HG02763 (cell line): ENCODE data around the gene TAB3.

Experiments used
- ATAC-seq: cut with Tn5 transposase; IDR thresholded peaks from one replicate; pipeline ENCODE4 v1.9.1; 2021; ENCODE audit warnings: mild to moderate bottlenecking, moderate library complexity; ENCODE audit not compliant: unreplicated experiment

The TAB3 gene

DNA sequence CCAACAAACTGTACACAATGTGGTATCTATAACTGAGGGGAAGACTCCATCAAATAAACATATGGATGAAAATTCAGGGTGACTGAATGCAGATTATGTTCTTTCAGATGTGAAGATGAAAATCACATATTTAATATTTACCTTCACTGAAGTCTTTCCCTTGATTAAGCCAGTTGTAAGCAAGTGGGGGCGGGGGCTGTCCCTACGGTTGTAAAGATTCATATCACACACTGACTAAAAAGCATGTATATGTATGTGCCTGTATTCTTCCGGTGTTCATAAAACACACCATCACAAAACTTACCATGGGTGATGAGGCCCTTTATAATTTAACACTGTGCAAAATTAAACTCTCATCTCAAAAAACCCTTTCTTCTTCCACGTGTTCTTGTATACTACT lies 1.3 kb downstream of the TAB3 start:
- ATAC-seq: no peak

DNA sequence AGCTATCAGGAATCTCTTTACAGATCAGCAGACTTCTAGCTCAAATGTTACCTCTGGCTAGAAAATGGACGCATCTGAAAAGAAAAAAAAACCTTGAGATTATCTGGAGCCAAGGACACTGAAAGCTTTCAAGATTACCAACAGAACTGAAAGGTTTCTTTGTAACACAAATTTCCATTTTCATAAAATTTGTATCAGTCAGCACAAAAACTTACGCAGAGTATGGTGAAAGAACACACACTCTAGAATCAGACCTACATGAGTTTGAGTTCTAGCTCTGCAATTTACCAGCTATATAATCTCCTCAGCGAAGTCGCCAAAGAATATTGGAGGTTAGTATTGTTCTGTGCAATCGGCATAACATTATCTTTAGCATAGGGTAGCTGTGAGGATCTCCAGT lies 1.8 kb downstream of the TAB3 start:
- ATAC-seq: no peak

DNA sequence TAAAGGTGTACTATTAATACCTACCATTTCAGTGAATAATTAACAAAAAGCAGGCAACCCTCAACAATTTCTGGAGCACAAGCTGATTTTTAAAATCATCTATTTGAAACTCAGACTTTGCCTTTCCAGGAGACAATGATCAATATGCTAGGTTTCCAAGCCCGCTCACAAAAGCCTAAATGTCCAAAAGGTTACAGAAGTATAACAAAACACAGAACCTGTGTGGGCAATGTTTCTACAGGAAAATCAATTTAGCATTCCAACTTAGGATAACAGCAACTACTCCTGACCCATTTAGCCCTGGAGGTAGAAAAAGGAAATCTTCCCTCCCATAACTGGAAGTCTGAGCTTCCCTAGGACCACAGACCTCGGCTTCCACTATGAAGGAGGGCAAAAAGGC lies 3.9 kb downstream of the TAB3 start:
- ATAC-seq: no peak

DNA sequence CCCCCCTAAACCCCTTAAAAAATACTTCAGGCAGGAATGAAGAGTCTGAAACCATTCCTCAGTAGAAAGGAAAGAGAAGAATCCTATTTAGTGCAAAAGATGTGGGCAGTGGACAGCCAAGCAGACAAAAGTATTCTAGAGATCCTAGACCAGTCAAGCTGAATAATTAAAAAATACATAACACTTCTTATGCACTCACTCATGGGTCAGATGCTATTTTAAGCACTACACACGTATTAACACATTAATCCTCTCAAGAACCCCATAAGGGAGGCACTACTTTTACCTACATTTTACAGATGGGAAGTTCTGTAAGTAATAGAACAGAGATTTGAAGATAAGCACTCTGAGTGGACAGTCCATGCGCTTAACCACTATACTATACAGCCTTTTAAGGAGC lies 5.9 kb downstream of the TAB3 start:
- ATAC-seq: no peak

DNA sequence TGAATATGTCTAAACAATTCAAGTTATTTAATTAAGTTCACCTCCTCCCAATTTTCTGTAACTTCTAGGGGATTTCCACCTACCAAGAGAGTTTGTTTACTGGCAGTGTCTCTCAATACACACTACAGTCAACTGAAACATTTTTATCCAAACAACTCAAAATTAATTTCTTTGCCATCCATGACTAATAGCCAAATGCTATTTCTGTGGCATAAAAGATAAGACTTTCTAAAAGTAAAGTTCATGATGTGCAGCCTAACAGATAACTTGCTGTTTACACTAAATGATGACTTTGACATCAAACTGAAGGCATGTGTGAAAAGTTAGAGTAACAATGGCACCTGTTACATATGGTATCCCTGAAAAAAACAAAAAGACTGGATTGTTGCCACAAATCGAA lies 7.3 kb downstream of the TAB3 start:
- no peak for ATAC-seq

DNA sequence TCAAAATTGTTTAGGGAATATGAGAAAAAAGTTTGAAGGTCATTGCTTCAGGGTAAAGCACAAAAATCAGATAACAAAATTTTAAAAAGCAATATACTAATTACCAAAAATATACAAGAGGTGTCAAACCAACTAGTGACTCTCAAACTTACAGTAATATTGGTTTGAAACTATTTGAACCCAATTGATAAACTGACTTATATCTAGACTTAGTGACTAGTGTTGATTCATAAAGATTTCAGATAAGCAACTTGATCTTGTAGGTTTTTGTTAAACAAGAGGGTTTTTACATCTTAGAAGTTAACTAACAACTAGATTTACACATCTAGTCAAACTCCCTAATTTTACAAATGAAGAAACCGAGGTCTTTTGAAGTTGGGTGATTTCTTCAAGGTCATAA lies 7.7 kb downstream of the TAB3 start:
- ATAC-seq: no peak

DNA sequence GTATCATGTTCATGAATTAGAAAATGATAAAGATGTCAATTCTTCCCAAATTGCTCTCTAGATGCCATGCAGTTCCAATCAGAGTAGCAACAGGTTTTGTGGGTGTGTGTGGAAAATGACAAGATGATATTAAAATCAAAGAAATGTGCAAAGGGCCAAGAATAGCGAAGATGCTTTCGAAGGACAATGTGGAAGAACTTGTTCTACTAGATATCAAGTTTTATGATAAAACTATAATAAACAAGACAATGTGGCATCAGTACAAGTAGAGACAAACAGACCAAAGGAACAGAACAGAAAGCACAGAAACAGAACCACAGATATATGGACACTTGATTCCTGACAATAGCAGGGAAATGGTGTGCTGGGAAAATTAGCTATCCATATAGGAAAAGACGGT lies 9.0 kb downstream of the TAB3 start:
- ATAC-seq: no peak

DNA sequence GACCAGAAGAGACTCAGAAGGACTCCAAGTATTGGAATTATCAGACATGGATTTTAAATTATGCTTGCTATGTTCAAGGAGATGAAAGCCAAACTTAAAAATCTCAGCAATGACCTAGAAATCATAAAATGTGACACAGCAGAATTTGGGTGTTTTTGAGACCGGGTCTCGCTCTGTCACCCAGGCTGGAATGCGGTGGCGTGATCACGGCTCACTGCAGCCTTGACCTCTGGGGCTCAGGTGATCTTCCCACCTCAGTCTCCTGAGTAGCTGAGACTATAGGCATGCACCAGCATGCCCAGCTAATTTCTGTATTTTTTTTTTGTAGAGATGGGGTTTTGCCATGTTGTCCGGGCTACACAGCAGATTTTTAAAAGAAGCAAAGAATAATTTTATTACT lies 12.7 kb downstream of the TAB3 start:
- no peak for ATAC-seq

DNA sequence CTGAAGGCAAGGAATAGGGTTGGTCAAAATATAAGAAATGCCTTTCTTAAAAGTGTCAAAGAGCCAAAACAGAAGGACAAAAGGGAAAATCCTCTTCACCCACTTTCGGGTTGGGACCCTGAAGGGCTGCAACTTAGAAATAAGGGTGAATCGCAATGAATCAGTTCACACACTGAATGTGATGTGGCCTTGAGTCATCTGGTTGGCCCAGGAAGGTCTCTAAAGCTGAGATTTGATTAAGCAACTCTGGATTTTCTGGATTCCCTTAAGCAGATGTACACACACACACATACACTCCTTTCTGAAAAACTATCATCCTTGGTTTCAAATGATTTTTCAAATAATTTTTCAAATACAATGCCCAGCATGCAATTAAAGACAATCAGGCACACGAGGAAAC lies 13.1 kb downstream of the TAB3 start:
- no peak for ATAC-seq

DNA sequence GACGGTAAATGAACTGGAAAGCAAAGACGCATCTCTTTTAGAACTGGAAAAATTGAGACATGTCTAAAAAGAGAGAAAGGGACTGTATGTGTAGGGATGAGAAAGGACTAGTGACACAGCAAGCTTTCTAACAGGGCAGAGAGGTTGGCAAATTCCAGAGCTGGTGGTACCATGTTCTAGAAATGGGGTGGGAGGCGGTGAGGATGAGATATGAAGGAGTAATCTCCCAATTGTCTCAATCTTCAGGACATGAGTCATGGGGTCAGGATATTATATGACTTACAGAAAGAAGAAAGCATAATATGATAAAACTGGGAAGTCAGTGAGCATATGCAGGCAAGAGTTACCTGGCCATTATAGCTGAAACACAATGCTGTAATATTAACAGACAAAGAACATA lies 14.2 kb downstream of the TAB3 start:
- ATAC-seq: no peak

DNA sequence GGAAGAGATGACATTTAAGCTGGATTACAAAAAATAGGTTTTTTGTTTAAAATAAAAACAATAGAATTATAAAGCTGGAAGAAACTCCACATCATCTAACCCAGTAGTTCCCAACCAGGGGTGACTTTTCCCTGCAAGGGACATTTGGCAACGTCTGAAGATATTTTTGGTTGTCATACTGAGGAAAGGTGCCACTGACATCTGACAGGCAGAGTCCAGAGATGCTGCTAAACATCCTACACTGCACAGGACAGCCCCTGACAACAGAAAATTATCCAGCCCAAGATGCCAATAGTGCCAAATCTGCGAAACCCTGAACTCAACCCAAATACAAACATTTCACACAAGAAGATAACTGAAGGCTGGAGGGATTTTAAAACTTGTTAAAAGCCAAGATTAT lies 18.5 kb downstream of the TAB3 start:
- ATAC-seq: no peak

DNA sequence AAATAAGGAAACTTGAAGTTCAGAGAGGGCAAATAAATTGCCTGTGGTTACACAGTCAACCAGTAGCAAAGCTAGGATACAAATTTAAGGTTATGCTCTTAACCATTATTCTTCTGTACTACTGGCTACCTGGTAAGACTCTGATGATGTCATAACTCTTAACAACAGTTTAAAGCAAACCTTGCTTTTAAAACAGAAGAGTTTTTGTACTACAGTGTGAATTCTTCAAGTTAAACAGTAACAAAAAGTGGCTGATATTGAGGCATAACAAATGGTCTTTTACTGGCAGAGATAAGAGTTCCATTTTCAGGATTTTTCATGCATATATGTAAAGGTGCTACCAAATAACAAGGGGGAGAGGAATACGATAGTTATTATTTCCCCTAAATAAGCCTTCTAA lies 23.4 kb downstream of the TAB3 start:
- no peak for ATAC-seq

DNA sequence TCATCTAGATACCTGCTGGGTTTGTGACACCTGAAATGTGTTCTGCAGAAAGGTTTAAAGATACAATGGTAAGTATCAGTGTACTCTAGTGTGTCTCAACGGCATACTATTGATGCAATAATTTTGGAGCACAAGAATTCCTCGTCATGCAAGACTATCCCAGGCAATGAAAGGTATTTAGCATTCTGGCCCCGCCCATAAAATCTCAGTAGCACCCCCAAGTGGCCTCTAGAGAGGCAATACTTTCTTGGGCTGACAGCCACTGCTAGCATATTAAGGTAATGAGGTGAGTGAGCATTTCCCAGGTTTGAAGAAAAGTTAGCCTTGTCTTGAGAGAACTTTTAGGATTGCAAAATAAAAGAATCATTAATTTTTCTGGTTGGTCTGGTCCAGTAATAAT lies 24.0 kb downstream of the TAB3 start:
- ATAC-seq: peak; percentile 60

DNA sequence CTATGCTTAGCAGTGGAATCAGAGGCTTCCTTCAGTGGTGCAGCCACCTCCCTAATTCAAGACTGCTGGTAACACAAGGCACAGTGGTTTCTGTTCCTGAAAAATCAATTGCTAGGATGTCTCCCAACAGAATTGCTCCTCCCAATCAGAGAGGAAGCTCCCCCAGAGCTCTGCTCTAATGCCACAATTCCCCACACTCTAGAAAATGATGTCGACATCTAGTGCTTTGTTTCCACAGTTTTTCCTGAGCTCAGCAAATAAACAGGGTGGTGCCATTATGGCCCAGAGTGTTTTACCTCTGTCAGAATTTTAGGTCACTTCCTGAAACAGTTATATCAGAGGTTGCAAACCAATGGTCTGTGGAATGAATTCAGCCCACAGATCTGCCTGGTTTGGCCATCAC lies 24.7 kb downstream of the TAB3 start:
- peak; percentile 10 for ATAC-seq

DNA sequence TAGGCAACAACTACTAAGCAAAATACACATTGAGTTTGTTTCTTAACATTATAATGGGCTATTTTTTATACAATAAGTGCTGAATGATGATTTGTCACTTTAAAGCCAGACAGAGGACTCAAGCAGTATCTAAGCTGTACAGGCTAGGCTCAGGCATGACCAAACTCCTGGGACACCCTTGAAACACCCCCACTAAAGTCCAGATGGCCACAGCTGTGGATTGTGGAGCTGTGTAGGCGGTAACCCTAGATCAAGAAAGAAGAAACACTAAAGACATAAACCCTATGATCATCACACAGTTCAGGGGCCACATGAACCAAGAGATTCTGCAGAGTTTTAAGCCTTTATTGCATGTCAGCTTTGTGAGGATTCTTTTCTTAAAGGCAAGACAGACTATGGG lies 25.1 kb downstream of the TAB3 start:
- ATAC-seq: no peak

DNA sequence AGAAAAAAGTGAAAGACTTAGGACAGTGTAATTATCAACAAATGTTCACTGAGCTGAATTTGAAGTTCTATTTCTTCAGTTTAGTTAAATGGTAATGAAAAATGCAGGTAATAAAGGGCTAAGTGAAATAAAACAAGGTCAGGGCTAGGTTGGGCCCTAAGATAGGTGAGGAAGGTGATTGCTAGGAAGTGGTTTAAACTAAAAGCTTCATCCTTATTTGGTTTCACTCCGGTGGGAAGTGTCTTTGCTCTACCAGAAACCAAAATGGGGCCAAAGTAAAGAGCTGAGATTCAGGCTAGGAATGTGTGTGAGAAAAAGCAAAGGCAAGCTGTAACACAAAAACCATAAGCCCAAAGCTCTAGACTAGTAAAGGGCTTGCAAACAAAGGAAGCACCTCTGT lies 31.0 kb downstream of the TAB3 start:
- ATAC-seq: no peak

DNA sequence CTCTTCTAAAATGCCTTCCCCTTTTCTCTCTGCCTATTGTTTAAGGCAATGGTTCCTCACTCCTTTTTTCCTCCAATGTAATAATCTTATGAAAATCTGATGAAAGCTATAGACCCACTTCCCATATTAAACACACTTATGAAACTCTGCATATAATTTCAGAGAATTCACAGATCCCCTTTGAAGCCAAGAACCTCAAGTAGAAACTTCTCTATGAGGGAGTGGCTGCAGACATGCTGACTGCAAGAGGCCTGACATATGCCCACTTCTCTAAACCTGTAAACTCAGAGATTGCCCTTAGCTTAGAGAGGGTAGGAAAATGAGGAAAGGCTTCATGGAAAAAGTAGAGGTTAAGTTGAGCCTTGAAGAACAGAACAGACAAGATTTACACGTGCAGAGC lies 37.6 kb downstream of the TAB3 start:
- no peak for ATAC-seq

DNA sequence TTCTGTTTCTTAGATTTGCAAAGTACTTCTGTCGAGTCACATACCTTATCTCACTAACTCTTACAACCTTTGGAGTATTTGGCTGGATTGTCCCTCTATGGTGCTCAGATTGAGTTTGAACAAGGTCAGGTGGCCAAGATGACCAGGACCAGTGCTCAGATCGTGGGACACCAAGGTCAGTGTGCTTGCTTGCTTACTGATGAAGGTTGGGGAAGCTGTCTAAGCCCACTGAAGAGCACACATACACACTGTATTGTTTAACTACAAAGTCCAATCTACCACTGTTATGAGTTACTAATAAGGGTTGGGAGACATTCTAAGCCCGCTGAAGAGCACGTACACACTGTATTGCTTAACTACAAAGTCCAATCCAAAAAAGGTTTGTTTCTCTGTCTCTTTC lies 53.7 kb downstream of the TAB3 start:
- ATAC-seq: no peak

DNA sequence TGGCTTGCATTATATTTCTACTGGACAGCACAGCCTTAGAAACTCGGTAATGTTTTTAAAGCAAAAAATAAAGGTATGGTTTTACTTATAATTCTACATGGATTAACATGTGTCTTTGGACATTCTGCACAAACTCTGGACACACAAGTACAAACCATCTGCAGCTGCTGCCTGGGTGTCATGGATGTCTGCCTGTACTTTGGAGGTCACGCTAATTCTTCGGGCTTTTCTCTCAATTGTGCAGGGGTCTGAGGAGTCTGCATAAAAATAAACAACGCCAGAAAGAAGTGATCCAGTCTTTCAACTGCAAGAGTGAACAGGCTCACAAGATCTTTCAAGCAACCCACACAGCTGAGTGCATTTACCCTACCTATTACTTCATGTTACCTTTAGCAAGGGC lies 55.2 kb downstream of the TAB3 start:
- no peak for ATAC-seq

DNA sequence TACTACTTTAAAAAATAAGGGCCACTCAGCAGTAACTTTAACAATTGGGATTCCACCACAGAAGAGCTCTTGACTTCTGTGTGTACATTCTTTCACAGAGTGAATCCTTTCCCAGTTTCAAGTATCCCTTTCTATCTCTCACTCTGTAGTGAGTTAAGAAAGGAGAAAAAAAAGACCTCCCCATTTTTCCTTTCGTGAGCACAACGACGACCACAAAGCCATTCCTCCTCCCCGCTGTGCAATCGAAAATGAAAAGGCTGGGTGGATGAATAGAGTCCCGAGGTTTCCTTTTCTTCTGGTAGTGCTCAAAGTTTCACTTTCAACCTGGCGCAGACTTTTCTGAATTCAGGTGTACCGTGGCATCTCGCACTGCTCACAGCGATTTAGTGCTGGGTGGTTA lies 58.0 kb downstream of the TAB3 start:
- peak; percentile 79 for ATAC-seq

DNA sequence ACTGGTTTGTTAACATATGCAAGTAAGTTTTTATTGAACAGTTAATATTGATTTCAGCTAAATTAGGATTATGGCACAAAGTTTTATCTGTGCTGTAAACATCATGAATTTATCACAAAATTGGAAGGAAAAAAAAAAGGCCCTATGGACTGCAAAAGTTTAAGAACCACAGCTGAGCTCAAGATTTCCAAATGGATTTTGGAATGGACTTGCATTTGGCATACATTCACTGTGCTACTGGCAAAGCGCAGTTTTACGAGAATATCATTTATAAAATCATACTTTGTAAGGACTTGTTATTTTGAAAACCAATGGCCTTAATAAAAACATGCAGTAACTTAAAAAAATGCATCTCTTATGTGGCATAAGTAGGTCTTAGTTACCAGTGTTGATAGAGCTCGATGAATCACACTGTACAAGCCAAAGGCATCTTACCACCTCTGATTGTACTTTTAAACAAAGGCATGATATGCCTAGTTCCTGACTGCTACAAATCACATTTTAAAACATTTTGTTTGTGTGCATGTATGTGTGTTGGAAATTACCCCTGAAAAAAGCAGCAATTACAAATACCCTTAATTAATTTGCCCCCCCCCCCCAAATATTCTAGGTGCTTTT lies 58.6 kb downstream of the TAB3 start:
- no peak for ATAC-seq

DNA sequence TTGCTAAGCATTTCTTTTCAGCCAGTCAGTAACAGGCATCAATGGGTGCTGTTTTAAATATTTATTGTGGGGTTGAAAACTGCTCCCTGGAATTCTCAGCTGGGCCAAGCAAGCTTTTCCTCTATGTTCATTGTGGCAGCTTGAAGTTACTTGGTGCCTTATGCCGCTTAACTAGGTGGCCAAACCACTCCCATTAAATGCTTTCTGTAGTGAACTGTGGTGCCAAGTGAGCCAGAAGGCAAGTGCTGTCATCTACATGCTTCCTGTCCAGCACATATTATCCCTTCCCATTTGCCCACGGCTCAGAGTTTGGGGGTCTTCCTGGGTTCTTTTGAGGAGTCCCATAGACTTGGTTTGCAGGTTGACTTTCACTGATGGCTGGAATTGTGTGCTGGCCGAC lies 64.8 kb downstream of the TAB3 start:
- ATAC-seq: no peak

DNA sequence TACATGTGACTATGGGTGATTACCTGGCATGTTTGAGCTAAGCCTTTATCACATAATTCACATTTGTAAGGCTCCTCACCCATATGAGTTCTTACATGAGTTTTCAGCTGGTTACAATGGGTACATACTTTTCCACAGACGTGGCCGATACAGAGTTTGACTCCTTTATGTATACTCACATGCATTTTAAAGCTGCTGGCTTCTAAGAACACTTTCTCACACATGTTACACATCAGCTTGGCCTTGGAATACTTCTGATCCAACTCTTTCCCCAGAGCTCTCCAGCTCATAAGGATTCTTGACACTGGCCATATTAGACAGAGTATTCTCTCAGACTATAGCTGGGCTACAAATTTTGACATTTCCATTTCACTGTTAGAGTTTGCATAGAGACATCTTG lies 66.3 kb downstream of the TAB3 start:
- no peak for ATAC-seq
